ENCODE results near the gene CHST5. TPM values are rescaled to one million over a fixed set of nuclear protein-coding genes. Genes with fewer than 3 reads are reported as not detected.

Gene CHST5
- total and polyA plus RNA-seq, 2 of the 13 experiments (the other 11 are each of a cell fraction or from before 2014, with no cell fraction given) = 0.05 TPM; not detected in 1

GRCh38 chr16:75506574-75506973 is 29.3 kb downstream of the CHST5 start (continued):
- TF ChIP-seq CCAR2 (optimal IDR thresholded peaks at IDR 0.05; ENCODE audit: low read depth, low read length) (no peak), TRIM22 (IDR thresholded peaks at IDR 0.05) (no peak), ZFP1 (CRISPR knock-in tag; IDR thresholded peaks at IDR 0.05) (no peak), MXD4 (CRISPR knock-in tag; IDR thresholded peaks at IDR 0.05) (no peak), ZNF891 (CRISPR knock-in tag; IDR thresholded peaks at IDR 0.05) (no peak), CBX5 (CRISPR knock-in tag; IDR thresholded peaks at IDR 0.05; ENCODE audit: borderline replicate concordance) (peak; percentile 23; the same call in 1 of the 2 replicates), ZFP36L1 (CRISPR knock-in tag; IDR thresholded peaks at IDR 0.05) (no peak), ZNF331 (CRISPR knock-in tag; IDR thresholded peaks at IDR 0.05) (no peak), PCBP2 (optimal IDR thresholded peaks at IDR 0.05; ENCODE audit: low read depth, low read length, poor library complexity, severe bottlenecking) (no peak), ZMYM3 (CRISPR knock-in tag; IDR thresholded peaks at IDR 0.05) (no peak), ZNF652 (CRISPR knock-in tag; IDR thresholded peaks at IDR 0.05; ENCODE audit: borderline replicate concordance, low read depth) (no peak), NR1H2 (CRISPR knock-in tag; IDR thresholded peaks at IDR 0.05; ENCODE audit: borderline replicate concordance, low read depth) (no peak), KLF6 (CRISPR knock-in tag; IDR thresholded peaks at IDR 0.05) (no peak), SMAD1 (CRISPR knock-in tag; IDR thresholded peaks at IDR 0.05; ENCODE audit: borderline replicate concordance, low read depth) (no peak), EEA1 (CRISPR knock-in tag; IDR thresholded peaks at IDR 0.05; ENCODE audit: borderline replicate concordance) (no peak), GTF2F1 (IDR thresholded peaks at IDR 0.05; ENCODE audit: low read length) (no peak), JARID2 (CRISPR knock-in tag; IDR thresholded peaks at IDR 0.05; ENCODE audit: insufficient replicate concordance) (no peak), GATAD1 (CRISPR knock-in tag; IDR thresholded peaks at IDR 0.05) (0 out of 2 replicates have a peak, but pooled peaks have one; percentile 34), ZIK1 (CRISPR knock-in tag; IDR thresholded peaks at IDR 0.05; ENCODE audit: borderline replicate concordance, low read depth) (no peak), AGO2 (optimal IDR thresholded peaks at IDR 0.05; ENCODE audit: low read depth, low read length) (no peak), ZNF703 (CRISPR knock-in tag; IDR thresholded peaks at IDR 0.05; ENCODE audit: borderline replicate concordance) (no peak), AKAP8 (CRISPR knock-in tag; IDR thresholded peaks at IDR 0.05) (no peak), MBNL3 (CRISPR knock-in tag; conservative IDR thresholded peaks at IDR 0.05) (no peak), ETV6 (CRISPR knock-in tag; conservative IDR thresholded peaks at IDR 0.05) (no peak), ZNF441 (CRISPR knock-in tag; IDR thresholded peaks at IDR 0.05; ENCODE audit: borderline replicate concordance) (0 out of 2 replicates have a peak, but pooled peaks have one; percentile 46)
- TF ChIP-seq, protein P1, sequence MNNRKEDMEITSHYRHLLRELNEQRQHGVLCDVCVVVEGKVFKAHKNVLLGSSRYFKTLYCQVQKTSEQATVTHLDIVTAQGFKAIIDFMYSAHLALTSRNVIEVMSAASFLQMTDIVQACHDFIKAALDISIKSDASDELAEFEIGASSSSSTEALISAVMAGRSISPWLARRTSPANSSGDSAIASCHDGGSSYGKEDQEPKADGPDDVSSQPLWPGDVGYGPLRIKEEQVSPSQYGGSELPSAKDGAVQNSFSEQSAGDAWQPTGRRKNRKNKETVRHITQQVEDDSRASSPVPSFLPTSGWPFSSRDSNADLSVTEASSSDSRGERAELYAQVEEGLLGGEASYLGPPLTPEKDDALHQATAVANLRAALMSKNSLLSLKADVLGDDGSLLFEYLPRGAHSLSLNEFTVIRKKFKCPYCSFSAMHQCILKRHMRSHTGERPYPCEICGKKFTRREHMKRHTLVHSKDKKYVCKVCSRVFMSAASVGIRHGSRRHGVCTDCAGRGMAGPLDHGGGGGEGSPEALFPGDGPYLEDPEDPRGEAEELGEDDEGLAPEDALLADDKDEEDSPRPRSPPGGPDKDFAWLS (CRISPR knock-in tag; IDR thresholded peaks at IDR 0.05; ENCODE audit: borderline replicate concordance) = no peak
- TF ChIP-seq, protein P2, sequence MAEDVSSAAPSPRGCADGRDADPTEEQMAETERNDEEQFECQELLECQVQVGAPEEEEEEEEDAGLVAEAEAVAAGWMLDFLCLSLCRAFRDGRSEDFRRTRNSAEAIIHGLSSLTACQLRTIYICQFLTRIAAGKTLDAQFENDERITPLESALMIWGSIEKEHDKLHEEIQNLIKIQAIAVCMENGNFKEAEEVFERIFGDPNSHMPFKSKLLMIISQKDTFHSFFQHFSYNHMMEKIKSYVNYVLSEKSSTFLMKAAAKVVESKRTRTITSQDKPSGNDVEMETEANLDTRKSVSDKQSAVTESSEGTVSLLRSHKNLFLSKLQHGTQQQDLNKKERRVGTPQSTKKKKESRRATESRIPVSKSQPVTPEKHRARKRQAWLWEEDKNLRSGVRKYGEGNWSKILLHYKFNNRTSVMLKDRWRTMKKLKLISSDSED (CRISPR knock-in tag; IDR thresholded peaks at IDR 0.05) = no peak
- TF ChIP-seq, protein P3, sequence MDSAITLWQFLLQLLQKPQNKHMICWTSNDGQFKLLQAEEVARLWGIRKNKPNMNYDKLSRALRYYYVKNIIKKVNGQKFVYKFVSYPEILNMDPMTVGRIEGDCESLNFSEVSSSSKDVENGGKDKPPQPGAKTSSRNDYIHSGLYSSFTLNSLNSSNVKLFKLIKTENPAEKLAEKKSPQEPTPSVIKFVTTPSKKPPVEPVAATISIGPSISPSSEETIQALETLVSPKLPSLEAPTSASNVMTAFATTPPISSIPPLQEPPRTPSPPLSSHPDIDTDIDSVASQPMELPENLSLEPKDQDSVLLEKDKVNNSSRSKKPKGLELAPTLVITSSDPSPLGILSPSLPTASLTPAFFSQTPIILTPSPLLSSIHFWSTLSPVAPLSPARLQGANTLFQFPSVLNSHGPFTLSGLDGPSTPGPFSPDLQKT (CRISPR knock-in tag; IDR thresholded peaks at IDR 0.05; ENCODE audit: borderline replicate concordance) = no peak

All from HepG2 (cell line).